Loucy (cell line): Measurements from ENCODE around the gene NLRC4.

ENCODE experiments used
- H2AFZ ChIP-seq: fragments of 200-600 bp; sonication (generic); 2 replicates; pipeline ENCODE4 v1.6.0; 2016; ENCODE audit warnings: antibody characterized with exemption, mild to moderate bottlenecking, low read length, moderate library complexity
- H3F3A ChIP-seq: fragments of 200-600 bp; 2 replicates; pipeline ENCODE4 v1.6.0; 2016; ENCODE audit warnings: antibody characterized with exemption, low read depth, mild to moderate bottlenecking
- H3K27me3 ChIP-seq: fragments of 200-600 bp; sonication (generic); 2 replicates; pipeline ENCODE4 v1.6.1; 2014; ENCODE audit warnings: low read length, mild to moderate bottlenecking; ENCODE audit not compliant: insufficient read depth, poor library complexity, severe bottlenecking
- H3K36me3 ChIP-seq: fragments of 200-600 bp; sonication (generic); 2 replicates; pipeline ENCODE4 v1.6.1; 2016; ENCODE audit warnings: low read length; ENCODE audit not compliant: insufficient read depth
- H3K4me1 ChIP-seq: fragments of 200-600 bp; sonication (generic); 2 replicates; pipeline ENCODE4 v1.5.1; 2014; ENCODE audit warnings: low read length, mild to moderate bottlenecking; ENCODE audit not compliant: insufficient read depth, poor library complexity, severe bottlenecking
- H3K4me2 ChIP-seq: fragments of 200-600 bp; sonication (generic); 2 replicates; pipeline ENCODE4 v1.6.0; 2014; ENCODE audit warnings: antibody characterized with exemption, low read length, low read depth, mild to moderate bottlenecking; ENCODE audit not compliant: poor library complexity, severe bottlenecking
- H3K4me3 ChIP-seq: fragments of 200-600 bp; sonication (generic); 2 replicates; pipeline ENCODE4 v1.5.1; 2014; ENCODE audit warnings: low read length, mild to moderate bottlenecking, mixed read lengths; ENCODE audit not compliant: poor library complexity, severe bottlenecking
- H3K79me2 ChIP-seq: fragments of 200-600 bp; sonication (generic); 2 replicates; pipeline ENCODE4 v1.6.1; 2014; ENCODE audit warnings: low read length; ENCODE audit not compliant: insufficient read depth
- H3K9ac ChIP-seq: fragments of 200-600 bp; sonication (generic); 2 replicates; pipeline ENCODE4 v1.6.0; 2014; ENCODE audit warnings: mild to moderate bottlenecking, low read depth, low read length, moderate library complexity; ENCODE audit not compliant: poor library complexity, severe bottlenecking
- H3K9me2 ChIP-seq: fragments of 200-600 bp; sonication (generic); replicated peaks from 2 replicates; pipeline ENCODE4 v1.6.1; 2016; ENCODE audit warnings: low read depth, low read length, mixed read lengths
- H3K9me3 ChIP-seq: fragments of 200-600 bp; sonication (generic); 2 replicates; pipeline ENCODE4 v1.6.1; 2014; ENCODE audit warnings: mild to moderate bottlenecking, antibody characterized with exemption, low read length, low read depth; ENCODE audit not compliant: insufficient read depth
- H4K20me1 ChIP-seq: fragments of 200-600 bp; sonication (generic); 2 replicates; pipeline ENCODE4 v1.6.0; 2014; ENCODE audit warnings: antibody characterized with exemption, low read length, mild to moderate bottlenecking; ENCODE audit not compliant: insufficient read depth, poor library complexity, severe bottlenecking
- CTCF ChIP-seq: fragments of 200-600 bp; sonication (generic); conservative IDR thresholded peaks from 2 replicates; pipeline ENCODE4 v1.5.1; 2014; ENCODE audit warnings: mild to moderate bottlenecking, antibody characterized with exemption, low read length
- EZH2phosphoT487 ChIP-seq: fragments of 200-600 bp; IDR thresholded peaks from 2 replicates; pipeline ENCODE4 v1.6.1; 2018; ENCODE audit warnings: antibody characterized with exemption, mild to moderate bottlenecking, moderate library complexity, borderline replicate concordance

Gene NLRC4

GRCh38 chr2:32284321-32284720 lies 19.6 kb upstream of the NLRC4 start:
- Histone ChIP-seq H4K20me1 (peaks cover 13% of the 10 kb centered on the region), H3K9me3 (no peaks in the 10 kb centered on the region), H3K4me3 (no peak overlapping the region), H3K9ac (no peak overlapping the region), H3K36me3 (no peaks in the 10 kb centered on the region), H3K4me2 (peak overlapping the region; percentile 22), H3K4me1 (peaks cover 4% of the 10 kb centered on the region), H2AFZ (no peak overlapping the region), H3K9me2 (no peaks in the 10 kb centered on the region), H3K79me2 (peaks cover 66% of the 10 kb centered on the region), H3K27me3 (no peaks in the 10 kb centered on the region), H3F3A (no peaks in the 10 kb centered on the region)
- TF ChIP-seq EZH2phosphoT487 (no peak), CTCF (no peak)

GRCh38 chr2:32278478-32278853 lies 13.8 kb upstream of the NLRC4 start:
- Histone ChIP-seq H3K4me3 (peak overlapping the region; percentile 94), H3K27me3 (no peaks in the 10 kb centered on the region), H3K4me1 (peaks cover 12% of the 10 kb centered on the region), H3K9ac (peak overlapping the region; percentile 92), H4K20me1 (peaks cover 13% of the 10 kb centered on the region), H3K79me2 (peaks cover 51% of the 10 kb centered on the region), H3K36me3 (no peaks in the 10 kb centered on the region), H3K9me3 (no peaks in the 10 kb centered on the region), H2AFZ (peak overlapping the region; percentile 93), H3K9me2 (no peaks in the 10 kb centered on the region), H3F3A (no peaks in the 10 kb centered on the region), H3K4me2 (peak overlapping the region; percentile 86)
- TF ChIP-seq EZH2phosphoT487 (no peak), CTCF (no peak)

- peak within 1 kb of the TSS; percentile 86 for H3K4me2 ChIP-seq
- H3K36me3 ChIP-seq, result no peaks in the 10 kb centered on the region
- no peak for TF ChIP-seq EZH2phosphoT487
- TF ChIP-seq CTCF, result no peak
- peak within 1 kb of the TSS; percentile 92 for H3K9ac ChIP-seq
- H3K79me2 ChIP-seq, result peaks cover 45% of the 10 kb centered on the region
- H3K4me1 ChIP-seq, result peaks cover 12% of the 10 kb centered on the region
- H3K4me3 ChIP-seq, result peak within 1 kb of the TSS; percentile 94
- H4K20me1 ChIP-seq, result peaks cover 13% of the 10 kb centered on the region
- no peaks in the 10 kb centered on the region for H3K27me3 ChIP-seq
- no peaks in the 10 kb centered on the region for H3F3A ChIP-seq
- no peaks in the 10 kb centered on the region for H3K9me2 ChIP-seq
- H3K9me3 ChIP-seq, result no peaks in the 10 kb centered on the region
- H2AFZ ChIP-seq, result peak within 1 kb of the TSS; percentile 93
These were observed 13.2 kb upstream of the NLRC4 start, which contains the start of gene YIPF4 for GRCh38 chr2:32277674-32278477. TSS of gene YIPF4 (plus strand) at chr2:32277904. CDS start at chr2:32278156, 252 bp downstream.
